Measurements from ENCODE around the gene TPPP2. TPM values are rescaled to one million over a fixed set of nuclear protein-coding genes. Genes with fewer than 3 reads are reported as not detected.

The TPPP2 gene
- total and polyA plus RNA-seq, 2 donors (not counting 1 experiment from before 2014, with no cell fraction given): not detected

DNA sequence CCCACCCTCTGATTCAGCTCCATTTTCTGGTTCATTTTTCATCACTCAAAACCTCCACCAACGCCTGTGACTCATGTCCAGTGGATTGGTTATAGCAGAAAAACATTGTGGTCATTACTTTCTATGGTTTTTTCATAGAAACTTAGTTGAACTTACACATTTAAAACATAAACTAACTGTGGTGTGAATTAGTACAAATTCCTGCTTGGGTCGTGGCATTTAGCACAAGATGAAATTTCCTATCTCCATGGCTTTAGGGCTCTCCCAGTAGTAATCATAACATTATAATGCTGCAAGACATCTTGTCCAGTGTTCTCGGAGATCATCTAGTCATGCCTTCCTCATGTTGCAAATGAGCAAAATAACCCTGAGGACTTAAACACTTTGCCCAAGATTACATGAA lies 19.3 kb downstream of the TPPP2 start:
- Histone ChIP-seq H3K9ac (ENCODE audit: insufficient read depth, low read length) (no peak overlapping the region), H4K20me1 (ENCODE audit: control insufficient read depth, extremely low read depth, insufficient read depth, low read length) (no peaks in the 10 kb centered on the region), H3K4me1 (ENCODE audit: control insufficient read depth, extremely low read depth, insufficient read depth, low read length) (no peaks in the 10 kb centered on the region), H3K4me3 (replicated peaks in 1 of 4; ENCODE audit: control extremely low read depth in 1 of 4, insufficient read depth in 1 of 4, low read depth in 3 of 4, low read length in 4 of 4) (no peak overlapping the region), H3K9me3 (ENCODE audit: control insufficient read depth, insufficient read depth, low read depth, low read length) (no peaks in the 10 kb centered on the region), H3K36me3 (ENCODE audit: control insufficient read depth, insufficient read depth, low read length) (no peaks in the 10 kb centered on the region), H3K79me2 (ENCODE audit: control insufficient read depth, insufficient read depth, low read length) (no peaks in the 10 kb centered on the region), H2AFZ (ENCODE audit: low read length) (no peak overlapping the region), H3K27me3 (ENCODE audit: control insufficient read depth, insufficient read depth, low read length) (peaks cover 3% of the 10 kb centered on the region), H3K27ac (ENCODE audit: insufficient read depth, low read length) (no peak overlapping the region), H3K4me2 (ENCODE audit: extremely low read depth, insufficient read depth, low read length) (no peak overlapping the region)
- TF ChIP-seq, protein P1, sequence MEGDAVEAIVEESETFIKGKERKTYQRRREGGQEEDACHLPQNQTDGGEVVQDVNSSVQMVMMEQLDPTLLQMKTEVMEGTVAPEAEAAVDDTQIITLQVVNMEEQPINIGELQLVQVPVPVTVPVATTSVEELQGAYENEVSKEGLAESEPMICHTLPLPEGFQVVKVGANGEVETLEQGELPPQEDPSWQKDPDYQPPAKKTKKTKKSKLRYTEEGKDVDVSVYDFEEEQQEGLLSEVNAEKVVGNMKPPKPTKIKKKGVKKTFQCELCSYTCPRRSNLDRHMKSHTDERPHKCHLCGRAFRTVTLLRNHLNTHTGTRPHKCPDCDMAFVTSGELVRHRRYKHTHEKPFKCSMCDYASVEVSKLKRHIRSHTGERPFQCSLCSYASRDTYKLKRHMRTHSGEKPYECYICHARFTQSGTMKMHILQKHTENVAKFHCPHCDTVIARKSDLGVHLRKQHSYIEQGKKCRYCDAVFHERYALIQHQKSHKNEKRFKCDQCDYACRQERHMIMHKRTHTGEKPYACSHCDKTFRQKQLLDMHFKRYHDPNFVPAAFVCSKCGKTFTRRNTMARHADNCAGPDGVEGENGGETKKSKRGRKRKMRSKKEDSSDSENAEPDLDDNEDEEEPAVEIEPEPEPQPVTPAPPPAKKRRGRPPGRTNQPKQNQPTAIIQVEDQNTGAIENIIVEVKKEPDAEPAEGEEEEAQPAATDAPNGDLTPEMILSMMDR (conservative IDR thresholded peaks at IDR 0.05 in 1 of 2, IDR thresholded peaks at IDR 0.05 in 1 of 2; ENCODE audit: low read depth in 1 of 2, low read length in 2 of 2): no peak
- TF ChIP-seq EZH2 (IDR thresholded peaks at IDR 0.05; ENCODE audit: low read length, missing control alignments): no peak
- DNase-seq (ENCODE audit: low read depth in 2 of 2): peak; percentile 10 to 76

DNA sequence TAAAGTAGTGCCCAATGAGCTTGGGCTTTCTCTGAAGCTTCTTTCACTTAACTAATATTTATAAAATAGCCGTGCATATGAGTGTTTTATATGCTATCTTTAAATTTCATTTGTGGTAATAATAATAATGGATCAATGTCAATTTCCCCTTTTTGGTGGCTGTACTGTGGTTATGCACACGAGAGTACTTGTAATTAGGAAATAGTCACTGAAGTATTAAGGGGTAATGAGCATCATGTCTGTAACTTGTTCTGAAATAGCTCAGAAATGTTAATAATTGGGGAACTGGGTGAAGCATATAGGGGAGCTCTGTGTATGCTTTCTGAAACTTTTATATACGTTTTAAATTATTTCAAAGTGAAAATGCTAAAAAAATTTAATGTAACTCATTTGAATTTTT lies 20.6 kb downstream of the TPPP2 start:
- Histone ChIP-seq H3K4me1 (ENCODE audit: control insufficient read depth, extremely low read depth, insufficient read depth, low read length) (no peaks in the 10 kb centered on the region), H3K4me3 (replicated peaks in 1 of 4; ENCODE audit: control extremely low read depth in 1 of 4, insufficient read depth in 1 of 4, low read depth in 3 of 4, low read length in 4 of 4) (no peak overlapping the region), H3K9ac (ENCODE audit: insufficient read depth, low read length) (no peak overlapping the region), H3K27me3 (ENCODE audit: control insufficient read depth, insufficient read depth, low read length) (peaks cover under 1% of the 10 kb centered on the region), H3K79me2 (ENCODE audit: control insufficient read depth, insufficient read depth, low read length) (no peaks in the 10 kb centered on the region), H3K4me2 (ENCODE audit: extremely low read depth, insufficient read depth, low read length) (no peak overlapping the region), H3K27ac (ENCODE audit: insufficient read depth, low read length) (no peak overlapping the region), H3K36me3 (ENCODE audit: control insufficient read depth, insufficient read depth, low read length) (no peaks in the 10 kb centered on the region), H3K9me3 (ENCODE audit: control insufficient read depth, insufficient read depth, low read depth, low read length) (no peaks in the 10 kb centered on the region), H4K20me1 (ENCODE audit: control insufficient read depth, extremely low read depth, insufficient read depth, low read length) (no peaks in the 10 kb centered on the region), H2AFZ (ENCODE audit: low read length) (no peak overlapping the region)
- no peak for DNase-seq (ENCODE audit: low read depth in 2 of 2)
- TF ChIP-seq, protein P1 (conservative IDR thresholded peaks at IDR 0.05 in 1 of 2, IDR thresholded peaks at IDR 0.05 in 1 of 2; ENCODE audit: low read depth in 1 of 2, low read length in 2 of 2): no peak
- TF ChIP-seq EZH2 (IDR thresholded peaks at IDR 0.05; ENCODE audit: low read length, missing control alignments): no peak

DNA sequence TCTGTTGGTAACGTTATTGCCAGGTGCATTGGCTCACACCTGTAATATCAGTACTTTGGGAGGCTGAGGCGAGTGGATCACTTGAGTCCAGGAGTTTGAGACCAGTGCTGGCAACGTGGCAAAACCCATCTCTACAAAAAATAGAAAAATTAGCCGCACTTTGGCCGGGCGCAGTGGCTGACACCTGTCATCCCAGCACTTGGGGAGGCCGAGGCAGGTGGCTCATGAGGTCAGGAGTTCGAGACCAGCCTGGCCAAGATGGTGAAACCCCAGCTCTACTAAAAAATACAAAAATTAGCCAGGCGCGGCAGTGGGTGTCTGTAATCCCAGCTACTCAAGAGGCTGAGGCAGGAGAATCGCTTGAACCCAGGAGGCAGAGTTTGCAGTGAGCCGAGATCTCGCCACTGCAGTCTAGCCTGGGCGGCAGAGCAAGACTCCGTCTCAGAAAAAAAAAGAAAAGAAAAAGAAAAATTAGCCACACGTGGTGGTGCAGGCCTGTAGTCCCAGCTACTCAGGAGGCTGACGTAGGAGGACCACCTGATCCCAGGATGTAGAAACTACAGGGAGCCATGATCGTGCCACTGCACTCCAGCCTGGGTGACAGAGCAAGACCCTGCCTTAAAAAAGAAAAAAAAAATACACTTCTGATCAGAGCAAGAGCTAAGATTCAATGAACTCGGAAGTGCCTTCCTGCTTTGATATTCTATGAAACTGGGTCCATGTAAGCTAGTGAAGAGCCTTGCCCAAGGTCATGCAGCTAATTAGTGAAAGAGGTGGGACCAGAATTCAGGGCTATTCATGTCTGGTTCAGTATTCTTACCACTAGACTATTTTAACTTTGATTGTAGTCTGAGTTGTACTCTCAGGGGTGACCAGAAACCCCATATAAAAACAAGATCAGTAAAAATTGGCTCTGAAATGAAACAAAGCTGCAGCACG lies 23.4 kb downstream of the TPPP2 start:
- Histone ChIP-seq H3K27ac (ENCODE audit: insufficient read depth, low read length) (no peak overlapping the region), H3K79me2 (ENCODE audit: control insufficient read depth, insufficient read depth, low read length) (no peaks in the 10 kb centered on the region), H3K9ac (ENCODE audit: insufficient read depth, low read length) (no peak overlapping the region), H2AFZ (ENCODE audit: low read length) (no peak overlapping the region), H3K4me2 (ENCODE audit: extremely low read depth, insufficient read depth, low read length) (no peak overlapping the region), H3K4me1 (ENCODE audit: control insufficient read depth, extremely low read depth, insufficient read depth, low read length) (no peaks in the 10 kb centered on the region), H3K4me3 (replicated peaks in 1 of 4; ENCODE audit: control extremely low read depth in 1 of 4, insufficient read depth in 1 of 4, low read depth in 3 of 4, low read length in 4 of 4) (no peak overlapping the region), H3K9me3 (ENCODE audit: control insufficient read depth, insufficient read depth, low read depth, low read length) (no peaks in the 10 kb centered on the region), H3K36me3 (ENCODE audit: control insufficient read depth, insufficient read depth, low read length) (no peaks in the 10 kb centered on the region), H4K20me1 (ENCODE audit: control insufficient read depth, extremely low read depth, insufficient read depth, low read length) (no peaks in the 10 kb centered on the region), H3K27me3 (ENCODE audit: control insufficient read depth, insufficient read depth, low read length) (no peaks in the 10 kb centered on the region)
- DNase-seq (ENCODE audit: low read depth in 2 of 2): no peak
- no peak for TF ChIP-seq EZH2 (IDR thresholded peaks at IDR 0.05; ENCODE audit: low read length, missing control alignments)
- TF ChIP-seq, protein P1 (conservative IDR thresholded peaks at IDR 0.05 in 1 of 2, IDR thresholded peaks at IDR 0.05 in 1 of 2; ENCODE audit: low read depth in 1 of 2, low read length in 2 of 2): no peak

Measured in fibroblast of lung (primary cell).